Myometrial cell (primary cell): ENCODE measurements around the gene CSAG1. TPM values are rescaled to one million over a fixed set of nuclear protein-coding genes. Genes with fewer than 3 reads are reported as not detected.

Experiments used
- total RNA-seq: library from RNA; depleted of rRNA; stranded (reverse); fragments of >200 nt; gene quantifications from 2 replicates; pipeline ENCODE4 v1.2.3, GENCODE V29; 2015

Gene CSAG1, protein sequence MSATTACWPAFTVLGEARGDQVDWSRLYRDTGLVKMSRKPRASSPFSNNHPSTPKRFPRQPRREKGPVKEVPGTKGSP
- total RNA-seq = not detected in 2 replicates

DNA sequence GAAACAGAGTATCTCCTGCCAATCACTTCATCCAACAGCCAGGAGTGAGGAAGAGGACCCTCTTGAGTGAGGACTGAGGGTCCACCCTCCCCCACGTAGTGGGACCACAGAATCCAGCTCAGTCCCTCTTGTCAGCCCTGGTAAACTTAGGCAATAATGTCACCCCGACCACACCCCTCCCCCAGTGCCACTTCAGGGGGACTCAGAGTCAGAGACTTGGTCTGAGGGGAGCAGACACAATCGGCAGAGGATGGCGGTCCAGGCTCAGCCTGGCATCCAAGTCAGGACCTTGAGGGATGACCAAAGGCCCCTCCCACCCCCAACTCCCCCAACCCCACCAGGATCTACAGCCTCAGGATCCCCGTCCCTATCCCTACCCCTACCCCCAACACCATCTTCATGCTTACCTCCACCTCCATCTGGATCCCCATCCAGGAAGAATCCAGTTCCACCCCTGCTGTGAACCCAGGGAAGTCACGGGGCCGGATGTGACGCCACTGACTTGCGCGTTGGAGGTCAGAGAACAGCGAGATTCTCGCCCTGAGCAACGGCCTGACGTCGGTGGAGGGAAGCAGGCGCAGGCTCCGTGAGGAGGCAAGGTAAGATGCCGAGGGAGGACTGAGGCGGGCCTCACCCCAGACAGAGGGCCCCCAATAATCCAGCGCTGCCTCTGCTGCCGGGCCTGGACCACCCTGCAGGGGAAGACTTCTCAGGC lies at the start of gene CSAG1, which contains the start of gene MAGEA12:
Gene CSAG1, minus strand, starts transcription at position 461 of the 715 bp plus-strand sequence. CDS start 1,261 bp downstream, outside the sequence.
Gene MAGEA12, plus strand, starts transcription at position 497 of the 715 bp plus-strand sequence. CDS start 2,405 bp downstream, outside the sequence.

DNA sequence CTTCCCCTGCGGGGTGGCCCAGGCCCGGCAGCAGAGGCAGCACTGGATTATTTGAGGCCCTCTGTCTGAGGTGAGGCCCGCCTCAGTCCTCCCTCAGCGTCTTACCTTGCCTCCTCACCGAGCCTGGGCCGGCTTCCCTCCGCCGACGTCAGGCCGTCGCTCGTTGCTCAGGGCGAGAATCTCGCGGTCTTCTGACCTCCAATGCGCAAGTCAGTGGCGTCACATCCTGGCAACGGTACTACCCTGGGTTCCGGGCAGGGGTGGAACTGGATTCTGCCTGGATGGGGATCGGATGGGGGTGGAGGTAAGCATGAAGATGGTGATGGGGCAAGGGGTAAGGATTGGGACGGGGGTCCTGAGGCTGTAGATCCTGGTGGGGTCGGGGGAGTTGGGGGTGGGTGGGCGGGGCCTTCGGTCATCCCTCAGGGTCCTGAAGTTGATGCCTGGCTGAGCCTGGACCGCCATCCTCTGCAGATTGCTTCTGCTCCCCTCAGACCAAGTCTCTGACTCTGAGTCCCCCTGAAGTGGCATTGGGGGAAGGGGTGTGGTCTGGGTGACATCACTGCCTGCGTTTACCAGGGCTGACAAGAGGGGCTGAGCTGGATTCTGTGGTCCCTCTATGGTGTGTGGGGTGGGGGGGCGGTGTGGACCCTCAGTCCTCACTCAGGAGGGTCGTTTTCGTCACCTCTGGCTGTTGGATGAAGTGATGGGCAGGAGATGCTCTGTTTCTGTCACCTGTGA lies 36.2 kb upstream of the CSAG1 start, which contains the start of gene MAGEA6:
Gene MAGEA6, minus strand, starts transcription at position 141 of the 741 bp plus-strand sequence. CDS start 2,039 bp downstream, outside the sequence.

DNA sequence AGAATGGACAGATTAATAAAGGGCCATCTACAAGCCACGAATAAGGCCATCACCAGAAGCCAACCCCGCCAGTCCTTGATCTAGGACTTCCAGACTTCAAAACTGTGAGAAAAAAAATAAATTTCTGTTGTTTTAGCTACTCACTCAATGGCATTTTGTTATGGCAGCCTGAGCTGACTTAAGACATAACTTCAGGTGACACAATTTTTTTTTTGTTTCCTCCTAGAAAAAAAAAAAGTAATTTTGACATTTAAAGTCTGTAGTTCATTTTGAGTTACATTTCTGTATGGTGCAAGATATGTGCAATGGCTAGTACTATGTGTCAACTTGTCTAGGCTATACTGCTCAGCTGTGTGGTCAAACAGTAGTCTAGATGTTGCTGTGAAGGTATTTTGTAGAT lies 25.4 kb upstream of the CSAG1 start, which contains the start of gene CSAG3:
Gene CSAG3, plus strand, starts transcription at position 301 of the 400 bp plus-strand sequence.

DNA sequence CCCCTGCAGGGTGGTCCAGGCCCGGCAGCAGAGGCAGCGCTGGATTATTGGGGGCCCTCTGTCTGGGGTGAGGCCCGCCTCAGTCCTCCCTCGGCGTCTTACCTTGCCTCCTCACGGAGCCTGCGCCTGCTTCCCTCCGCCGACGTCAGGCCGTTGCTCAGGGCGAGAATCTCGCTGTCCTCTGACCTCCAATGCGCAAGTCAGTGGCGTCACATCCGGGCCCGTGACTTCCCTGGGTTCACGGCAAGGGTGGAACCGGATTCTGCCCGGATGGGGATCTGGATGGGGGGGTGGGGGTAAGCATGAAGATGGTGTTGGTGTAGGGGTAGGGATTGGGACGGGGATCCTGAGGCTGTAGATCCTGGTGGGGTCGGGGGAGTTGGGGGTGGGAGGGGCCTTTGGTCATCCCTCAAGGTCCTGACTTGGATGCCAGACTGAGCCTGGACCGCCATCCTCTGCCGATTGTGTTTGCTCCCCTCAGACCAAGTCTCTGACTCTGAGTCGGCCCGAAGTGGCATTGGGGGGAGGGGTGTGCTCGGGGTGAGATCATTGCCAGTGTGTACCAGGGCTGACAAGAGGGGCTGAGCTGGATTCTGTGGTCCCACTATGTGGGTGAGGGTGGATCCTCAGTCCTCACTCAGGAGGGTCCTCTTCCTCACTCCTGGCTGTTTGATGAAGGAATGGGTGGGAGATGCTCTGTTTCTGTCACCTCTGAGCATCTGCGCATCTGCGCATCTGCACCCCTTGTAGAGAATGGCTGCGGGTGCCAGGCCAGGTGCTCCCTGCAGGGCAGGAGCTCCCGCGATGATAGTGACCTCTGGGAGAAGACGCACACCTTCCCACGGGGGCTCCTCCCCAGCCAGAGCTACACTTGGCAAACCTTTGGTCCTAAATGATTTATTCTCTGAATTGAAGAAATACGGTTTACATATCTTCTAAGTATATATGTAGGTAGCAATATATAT lies 20.4 kb upstream of the CSAG1 start, which contains the start of gene MAGEA2:
Gene MAGEA2, minus strand, starts transcription at position 157 of the 965 bp plus-strand sequence. CDS start 2,479 bp downstream, outside the sequence.

DNA sequence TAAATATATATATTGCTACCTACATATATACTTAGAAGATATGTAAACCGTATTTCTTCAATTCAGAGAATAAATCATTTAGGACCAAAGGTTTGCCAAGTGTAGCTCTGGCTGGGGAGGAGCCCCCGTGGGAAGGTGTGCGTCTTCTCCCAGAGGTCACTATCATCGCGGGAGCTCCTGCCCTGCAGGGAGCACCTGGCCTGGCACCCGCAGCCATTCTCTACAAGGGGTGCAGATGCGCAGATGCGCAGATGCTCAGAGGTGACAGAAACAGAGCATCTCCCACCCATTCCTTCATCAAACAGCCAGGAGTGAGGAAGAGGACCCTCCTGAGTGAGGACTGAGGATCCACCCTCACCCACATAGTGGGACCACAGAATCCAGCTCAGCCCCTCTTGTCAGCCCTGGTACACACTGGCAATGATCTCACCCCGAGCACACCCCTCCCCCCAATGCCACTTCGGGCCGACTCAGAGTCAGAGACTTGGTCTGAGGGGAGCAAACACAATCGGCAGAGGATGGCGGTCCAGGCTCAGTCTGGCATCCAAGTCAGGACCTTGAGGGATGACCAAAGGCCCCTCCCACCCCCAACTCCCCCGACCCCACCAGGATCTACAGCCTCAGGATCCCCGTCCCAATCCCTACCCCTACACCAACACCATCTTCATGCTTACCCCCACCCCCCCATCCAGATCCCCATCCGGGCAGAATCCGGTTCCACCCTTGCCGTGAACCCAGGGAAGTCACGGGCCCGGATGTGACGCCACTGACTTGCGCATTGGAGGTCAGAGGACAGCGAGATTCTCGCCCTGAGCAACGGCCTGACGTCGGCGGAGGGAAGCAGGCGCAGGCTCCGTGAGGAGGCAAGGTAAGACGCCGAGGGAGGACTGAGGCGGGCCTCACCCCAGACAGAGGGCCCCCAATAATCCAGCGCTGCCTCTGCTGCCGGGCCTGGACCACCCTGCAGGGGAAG lies 19.4 kb downstream of the CSAG1 start, which contains the start of gene MAGEA2B:
Gene MAGEA2B, plus strand, starts transcription at position 814 of the 973 bp plus-strand sequence. CDS start 2,479 bp downstream, outside the sequence.

DNA sequence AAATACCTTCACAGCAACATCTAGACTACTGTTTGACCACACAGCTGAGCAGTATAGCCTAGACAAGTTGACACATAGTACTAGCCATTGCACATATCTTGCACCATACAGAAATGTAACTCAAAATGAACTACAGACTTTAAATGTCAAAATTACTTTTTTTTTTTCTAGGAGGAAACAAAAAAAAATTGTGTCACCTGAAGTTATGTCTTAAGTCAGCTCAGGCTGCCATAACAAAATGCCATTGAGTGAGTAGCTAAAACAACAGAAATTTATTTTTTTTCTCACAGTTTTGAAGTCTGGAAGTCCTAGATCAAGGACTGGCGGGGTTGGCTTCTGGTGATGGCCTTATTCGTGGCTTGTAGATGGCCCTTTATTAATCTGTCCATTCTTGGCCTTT lies 24.3 kb downstream of the CSAG1 start, which contains the start of gene CSAG2:
Gene CSAG2, minus strand, starts transcription at position 101 of the 400 bp plus-strand sequence. CDS start 161 bp downstream, outside the sequence.

DNA sequence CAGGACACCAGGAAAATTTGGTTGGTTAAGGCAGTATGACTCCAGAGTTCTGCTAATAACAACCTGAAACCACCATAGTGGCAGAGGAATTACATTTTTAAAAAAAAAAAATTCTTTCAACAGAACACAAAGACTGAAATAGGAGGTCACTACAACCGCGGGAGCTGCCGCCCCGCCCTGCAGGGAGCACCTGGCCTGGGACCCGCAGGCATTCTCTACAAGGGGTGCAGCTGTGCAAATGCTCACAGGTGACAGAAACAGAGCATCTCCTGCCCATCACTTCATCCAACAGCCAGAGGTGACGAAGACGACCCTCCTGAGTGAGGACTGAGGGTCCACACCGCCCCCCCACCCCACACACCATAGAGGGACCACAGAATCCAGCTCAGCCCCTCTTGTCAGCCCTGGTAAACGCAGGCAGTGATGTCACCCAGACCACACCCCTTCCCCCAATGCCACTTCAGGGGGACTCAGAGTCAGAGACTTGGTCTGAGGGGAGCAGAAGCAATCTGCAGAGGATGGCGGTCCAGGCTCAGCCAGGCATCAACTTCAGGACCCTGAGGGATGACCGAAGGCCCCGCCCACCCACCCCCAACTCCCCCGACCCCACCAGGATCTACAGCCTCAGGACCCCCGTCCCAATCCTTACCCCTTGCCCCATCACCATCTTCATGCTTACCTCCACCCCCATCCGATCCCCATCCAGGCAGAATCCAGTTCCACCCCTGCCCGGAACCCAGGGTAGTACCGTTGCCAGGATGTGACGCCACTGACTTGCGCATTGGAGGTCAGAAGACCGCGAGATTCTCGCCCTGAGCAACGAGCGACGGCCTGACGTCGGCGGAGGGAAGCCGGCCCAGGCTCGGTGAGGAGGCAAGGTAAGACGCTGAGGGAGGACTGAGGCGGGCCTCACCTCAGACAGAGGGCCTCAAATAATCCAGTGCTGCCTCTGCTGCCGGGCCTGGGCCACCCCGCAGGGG lies 35.3 kb downstream of the CSAG1 start, which contains the start of gene MAGEA3:
Gene MAGEA3, plus strand, starts transcription at position 843 of the 980 bp plus-strand sequence. CDS start 2,039 bp downstream, outside the sequence.

Other genes starting within 250 kb of the CSAG1 start
- 0.29 and 0.53 TPM in 2 replicates for gene GABRQ, start 95.8 kb downstream of the CSAG1 start, total RNA-seq
- gene MAGEA3, start 34.9 kb downstream of the CSAG1 start, total RNA-seq = not detected in 2 replicates
- gene CSAG2, start 24.4 kb downstream of the CSAG1 start, total RNA-seq = not detected in 2 replicates
- gene MAGEA2B, start 19.1 kb downstream of the CSAG1 start, total RNA-seq = not detected in 2 replicates
- not detected in 2 replicates for gene MAGEA12, start within 50 bp of the CSAG1 start, total RNA-seq
- gene MAGEA2, start 20.1 kb upstream of the CSAG1 start, total RNA-seq = not detected in 2 replicates
- not detected in 2 replicates for gene CSAG3, start 25.5 kb upstream of the CSAG1 start, total RNA-seq
- not detected in 2 replicates for gene MAGEA6, start 36.0 kb upstream of the CSAG1 start, total RNA-seq
- gene CETN2, start 97.0 kb upstream of the CSAG1 start, total RNA-seq = 60.0 and 68.2 TPM in 2 replicates
- gene NSDHL, start 97.3 kb upstream of the CSAG1 start, total RNA-seq = 58.7 and 72.1 TPM in 2 replicates
- gene ZNF185, start 164.3 kb upstream of the CSAG1 start, total RNA-seq = 2.5 and 3.2 TPM in 2 replicates